Right atrium auricular region (tissue), 2 donors: ENCODE results near the gene ABCB9. TPM values are rescaled to one million over a fixed set of nuclear protein-coding genes. Genes with fewer than 3 reads are reported as not detected.
A peak's percentile ranks its signal among the peaks of the same experiment; 100 is the strongest.

ENCODE experiments used
- DNase-seq: peaks from one replicate; pipeline ENCODE4 v3.0.0-alpha.2; 2019; ENCODE audit warnings: low spot score
- H3K27ac ChIP-seq, 2 donors: fragments of 200-600 bp; sonication (generic); 1 replicate in 1 of 2; 2 replicates in 1 of 2; pipeline ENCODE4 v1.5.1; 2016 to 2019
- H3K27me3 ChIP-seq, 2 donors: fragments of 200-600 bp; sonication (generic); one replicate each; pipeline versions ENCODE4 v1.5.1 to v1.6.0; 2017 to 2019
- H3K36me3 ChIP-seq: fragments of 200-600 bp; sonication (generic); one replicate; pipeline ENCODE4 v1.5.1; 2016
- H3K4me1 ChIP-seq, 2 donors: fragments of 200-600 bp; sonication (generic); one replicate each; pipeline versions ENCODE4 v1.5.1 to v1.6.0; 2017 to 2019
- H3K4me3 ChIP-seq, 2 donors: fragments of 200-600 bp; sonication (generic); 1 replicate in 1 of 2; 2 replicates in 1 of 2; pipeline ENCODE4 v1.5.1; 2017 to 2019; ENCODE audit warnings: mild to moderate bottlenecking in 1 of 2, moderate library complexity in 1 of 2
- H3K9me3 ChIP-seq, 2 donors: fragments of 200-600 bp; sonication (generic); one replicate each; pipeline ENCODE4 v1.5.1; 2019
- CTCF ChIP-seq, 2 donors: fragments of 200-600 bp; sonication (generic); IDR thresholded peaks; one replicate each; pipeline ENCODE4 v1.5.1; 2019; ENCODE audit warnings: antibody characterized with exemption in 2 of 2
- total RNA-seq, 2 donors: library from RNA; depleted of rRNA; stranded (reverse); fragments of >200 nt; gene quantifications; one replicate each; pipeline ENCODE4 v1.1.0, GENCODE V29; 2016

The ABCB9 gene
- total RNA-seq, 2 donors from 2014 or later, result 4.9 to 5.7 TPM

DNA sequence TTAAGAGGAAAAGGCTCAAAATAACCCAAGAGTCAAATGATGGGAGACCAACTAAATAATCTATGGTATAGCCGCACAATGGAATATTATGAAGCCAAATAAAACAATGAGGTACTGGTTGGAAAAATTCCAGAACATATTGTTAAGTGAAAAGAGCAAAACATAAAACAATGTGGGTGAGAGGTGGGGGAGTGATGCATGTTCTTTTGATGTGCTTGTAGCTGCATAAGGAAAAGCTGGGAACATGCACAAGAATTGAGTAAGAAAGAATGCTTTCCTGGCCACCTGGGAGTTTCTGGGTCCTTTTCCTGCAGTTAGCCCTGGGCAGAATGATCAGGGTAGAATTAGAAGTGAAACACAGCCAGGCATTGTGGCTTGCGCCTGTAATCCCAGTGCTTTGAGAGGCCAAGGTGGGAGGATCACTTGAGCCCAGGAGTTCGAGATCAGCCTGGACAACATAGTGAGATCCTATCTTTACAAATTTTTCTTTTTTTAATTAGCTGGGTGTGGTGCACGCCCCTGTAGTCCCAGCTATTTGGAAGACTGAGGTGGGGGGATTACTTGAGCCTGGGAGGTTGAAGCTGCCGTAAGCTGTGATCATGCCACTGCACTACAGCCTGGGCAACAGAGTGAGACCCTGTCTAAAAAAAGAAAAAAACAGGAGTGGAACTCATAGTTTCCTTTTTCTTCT is 7.9 kb downstream of the ABCB9 start:
- no peaks in the 10 kb centered on the region for H3K27me3 ChIP-seq
- H3K27ac ChIP-seq, result peak overlapping the region in 1 of 2 donors; percentile 40
- DNase-seq, result no peak
- no peak for TF ChIP-seq CTCF (IDR thresholded peaks at IDR 0.05)
- H3K4me3 ChIP-seq, result no peak overlapping the region
- peaks cover 12% of the 10 kb centered on the region for H3K36me3 ChIP-seq
- H3K4me1 ChIP-seq, result peaks cover 0 to 20% of the 10 kb centered on the region in 2 donors
- H3K9me3 ChIP-seq, result no peaks in the 10 kb centered on the region

DNA sequence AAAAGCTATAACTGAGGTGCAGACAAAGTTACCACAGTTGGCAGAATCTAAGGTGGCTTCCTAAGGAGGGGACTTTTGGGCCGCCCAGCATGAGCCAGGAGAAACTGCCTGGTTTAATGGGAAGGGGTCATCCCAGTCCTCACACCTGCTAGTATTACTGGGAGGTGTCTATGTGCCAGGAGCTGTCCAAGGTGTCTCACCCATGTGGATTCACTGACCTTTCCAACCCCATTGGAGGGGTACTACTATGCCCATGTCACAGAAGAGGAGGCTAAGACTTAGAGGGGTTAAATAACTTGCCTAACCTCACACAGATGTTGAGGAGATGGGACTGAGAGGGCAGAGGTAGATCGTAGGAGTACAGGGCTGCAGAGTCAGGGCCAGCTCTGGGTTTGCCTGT is 10.2 kb downstream of the ABCB9 start:
- no peak overlapping the region for H3K27ac ChIP-seq
- no peak overlapping the region for H3K4me3 ChIP-seq
- H3K36me3 ChIP-seq, result peaks cover 12% of the 10 kb centered on the region
- no peaks in the 10 kb centered on the region for H3K27me3 ChIP-seq
- H3K9me3 ChIP-seq, result no peaks in the 10 kb centered on the region
- no peaks in the 10 kb centered on the region for H3K4me1 ChIP-seq
- TF ChIP-seq CTCF (IDR thresholded peaks at IDR 0.05), result no peak
- DNase-seq, result no peak

DNA sequence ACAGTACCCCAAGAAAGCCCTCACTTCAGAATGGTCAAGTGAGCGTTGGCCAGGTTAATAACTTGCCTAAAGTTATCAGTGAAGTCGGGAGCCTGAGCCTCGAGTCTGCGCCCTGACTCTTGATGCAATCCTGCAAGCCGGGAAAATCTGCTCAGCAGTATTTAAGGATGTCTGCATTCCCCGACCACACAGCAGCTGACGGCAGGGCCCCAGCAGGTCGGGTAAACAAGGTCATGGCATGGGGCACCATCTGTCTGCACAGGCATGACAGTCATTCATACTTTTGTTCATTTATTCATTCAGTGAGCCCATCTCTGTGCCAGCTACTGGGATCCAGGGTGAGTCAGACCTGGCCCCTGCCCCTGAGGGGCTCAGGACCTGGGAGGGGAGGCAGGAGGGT is 11.1 kb downstream of the ABCB9 start:
- TF ChIP-seq CTCF (IDR thresholded peaks at IDR 0.05), result no peak
- no peaks in the 10 kb centered on the region for H3K4me1 ChIP-seq
- DNase-seq, result no peak

DNA sequence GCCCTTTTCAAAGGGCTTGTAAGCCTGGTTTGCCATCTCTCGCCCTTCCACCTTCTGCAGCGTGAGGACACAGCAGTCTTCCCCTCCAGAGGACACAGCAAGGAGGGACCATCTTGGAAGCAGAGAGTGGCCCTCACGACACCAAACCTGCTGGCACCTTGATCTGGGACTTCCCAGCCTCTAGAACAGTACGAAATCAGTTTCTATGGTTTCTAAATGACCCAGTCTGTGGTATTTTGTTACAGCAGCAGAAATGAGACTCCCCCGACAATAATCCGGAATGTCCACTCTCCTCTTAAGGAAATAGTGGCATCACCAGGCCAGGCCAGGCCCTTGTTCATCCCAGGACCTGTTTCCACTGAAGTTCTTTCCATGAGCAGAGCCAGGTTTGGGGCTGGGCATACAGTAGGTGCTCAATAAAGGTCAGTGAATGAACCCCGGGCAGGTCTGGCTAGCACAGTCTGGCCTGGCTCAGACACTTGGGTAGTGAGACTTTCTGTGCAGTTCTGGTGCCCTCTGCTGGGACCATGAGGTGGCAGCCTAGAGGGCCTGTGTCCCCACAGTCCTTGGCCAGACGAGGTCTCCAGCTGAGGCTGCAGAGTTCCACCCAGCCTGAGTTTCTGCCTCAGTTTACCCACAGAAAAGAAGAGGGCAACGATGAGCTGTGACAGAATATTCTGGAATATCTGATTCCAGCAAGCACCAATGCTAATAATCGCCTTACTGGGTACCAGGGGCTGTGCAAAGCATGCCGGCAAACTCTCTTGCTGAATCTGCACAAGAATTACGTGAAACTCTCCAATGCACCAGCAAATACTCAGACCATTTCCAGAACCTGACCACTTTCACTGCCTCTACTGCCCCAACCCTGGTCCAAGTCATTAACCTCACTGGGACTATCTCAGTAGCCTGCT is 14.0 kb downstream of the ABCB9 start:
- peak; percentile 78 for DNase-seq
- H3K27ac ChIP-seq, result no peak overlapping the region
- no peak overlapping the region for H3K4me3 ChIP-seq
- peaks cover 0 to 11% of the 10 kb centered on the region in 2 donors for H3K4me1 ChIP-seq
- H3K9me3 ChIP-seq, result no peaks in the 10 kb centered on the region
- peak; percentile 70 to 91 for TF ChIP-seq CTCF (IDR thresholded peaks at IDR 0.05)
- no peaks in the 10 kb centered on the region for H3K36me3 ChIP-seq
- no peaks in the 10 kb centered on the region for H3K27me3 ChIP-seq

More for the DNA sequence above, 11.1 kb downstream of the ABCB9 start:
- Histone ChIP-seq H3K9me3 (no peaks in the 10 kb centered on the region), H3K27me3 (no peaks in the 10 kb centered on the region), H3K27ac (no peak overlapping the region), H3K36me3 (peaks cover 12% of the 10 kb centered on the region), H3K4me3 (no peak overlapping the region)

DNA sequence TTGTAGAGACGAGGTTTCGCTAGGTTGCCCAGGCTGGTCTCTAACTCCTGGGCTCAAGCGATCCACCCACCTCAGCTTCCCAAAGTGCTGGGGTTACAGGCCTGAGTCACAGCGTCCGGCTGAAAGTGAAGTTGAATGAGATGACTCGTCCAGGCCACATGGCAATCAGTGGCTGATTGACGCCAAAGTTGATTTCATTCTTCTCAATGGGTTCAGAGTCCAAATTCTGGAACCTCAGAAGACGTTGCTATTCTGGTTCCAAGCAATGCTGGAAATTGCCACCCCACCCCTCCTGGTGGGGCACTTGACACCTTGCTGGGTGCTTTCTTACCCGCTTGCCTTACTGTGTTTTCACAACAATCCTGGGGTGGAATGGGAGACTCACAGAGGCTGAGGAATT is 14.9 kb downstream of the ABCB9 start:
- H3K27ac ChIP-seq, result no peak overlapping the region

More for the DNA sequence above, 14.9 kb downstream of the ABCB9 start:
- Histone ChIP-seq H3K36me3 (no peaks in the 10 kb centered on the region), H3K4me3 (no peak overlapping the region), H3K9me3 (no peaks in the 10 kb centered on the region), H3K4me1 (peaks cover 0 to 20% of the 10 kb centered on the region in 2 donors), H3K27me3 (no peaks in the 10 kb centered on the region)
- TF ChIP-seq CTCF (IDR thresholded peaks at IDR 0.05), result no peak
- DNase-seq, result no peak
